Right kidney (tissue), 9 donors: ENCODE results near the gene GTF3C2.

Source experiments
- DNase-seq: peaks from one replicate; pipeline ENCODE4 v3.0.0-alpha.2; 2016
- long read RNA-seq, 8 donors: transcript quantifications; one replicate each; lab custom pipeline, GENCODE V29; 2026

Gene GTF3C2, protein sequence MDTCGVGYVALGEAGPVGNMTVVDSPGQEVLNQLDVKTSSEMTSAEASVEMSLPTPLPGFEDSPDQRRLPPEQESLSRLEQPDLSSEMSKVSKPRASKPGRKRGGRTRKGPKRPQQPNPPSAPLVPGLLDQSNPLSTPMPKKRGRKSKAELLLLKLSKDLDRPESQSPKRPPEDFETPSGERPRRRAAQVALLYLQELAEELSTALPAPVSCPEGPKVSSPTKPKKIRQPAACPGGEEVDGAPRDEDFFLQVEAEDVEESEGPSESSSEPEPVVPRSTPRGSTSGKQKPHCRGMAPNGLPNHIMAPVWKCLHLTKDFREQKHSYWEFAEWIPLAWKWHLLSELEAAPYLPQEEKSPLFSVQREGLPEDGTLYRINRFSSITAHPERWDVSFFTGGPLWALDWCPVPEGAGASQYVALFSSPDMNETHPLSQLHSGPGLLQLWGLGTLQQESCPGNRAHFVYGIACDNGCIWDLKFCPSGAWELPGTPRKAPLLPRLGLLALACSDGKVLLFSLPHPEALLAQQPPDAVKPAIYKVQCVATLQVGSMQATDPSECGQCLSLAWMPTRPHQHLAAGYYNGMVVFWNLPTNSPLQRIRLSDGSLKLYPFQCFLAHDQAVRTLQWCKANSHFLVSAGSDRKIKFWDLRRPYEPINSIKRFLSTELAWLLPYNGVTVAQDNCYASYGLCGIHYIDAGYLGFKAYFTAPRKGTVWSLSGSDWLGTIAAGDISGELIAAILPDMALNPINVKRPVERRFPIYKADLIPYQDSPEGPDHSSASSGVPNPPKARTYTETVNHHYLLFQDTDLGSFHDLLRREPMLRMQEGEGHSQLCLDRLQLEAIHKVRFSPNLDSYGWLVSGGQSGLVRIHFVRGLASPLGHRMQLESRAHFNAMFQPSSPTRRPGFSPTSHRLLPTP
- long read RNA-seq, donor 1, partial matches to known transcripts, result 0 of 5 reads
- long read RNA-seq, donor 1, other reads (novel, unspliced or antisense), result 0 of 5 reads
- long read RNA-seq, donor 2, partial matches to known transcripts, result 0 of 2 reads
- long read RNA-seq, donor 2, other reads (novel, unspliced or antisense), result 0 of 2 reads
- long read RNA-seq, donor 3, partial matches to known transcripts, result 0 of 4 reads
- long read RNA-seq, donor 3, other reads (novel, unspliced or antisense), result 0 of 4 reads
- long read RNA-seq, donor 4, partial matches to known transcripts, result 0 of 3 reads
- long read RNA-seq, donor 4, other reads (novel, unspliced or antisense), result 0 of 3 reads
- long read RNA-seq, donor 5, partial matches to known transcripts, result 0 of 4 reads
- long read RNA-seq, donor 5, other reads (novel, unspliced or antisense), result 0 of 4 reads
- long read RNA-seq, donor 6, partial matches to known transcripts, result 11 of 11 reads
- long read RNA-seq, donor 6, other reads (novel, unspliced or antisense), result 0 of 11 reads
- long read RNA-seq, donor 7, partial matches to known transcripts, result 0 of 2 reads
- long read RNA-seq, donor 7, other reads (novel, unspliced or antisense), result 0 of 2 reads
- long read RNA-seq, donor 8, partial matches to known transcripts, result 0 of 1 reads
- long read RNA-seq, donor 8, other reads (novel, unspliced or antisense), result 0 of 1 reads

DNA sequence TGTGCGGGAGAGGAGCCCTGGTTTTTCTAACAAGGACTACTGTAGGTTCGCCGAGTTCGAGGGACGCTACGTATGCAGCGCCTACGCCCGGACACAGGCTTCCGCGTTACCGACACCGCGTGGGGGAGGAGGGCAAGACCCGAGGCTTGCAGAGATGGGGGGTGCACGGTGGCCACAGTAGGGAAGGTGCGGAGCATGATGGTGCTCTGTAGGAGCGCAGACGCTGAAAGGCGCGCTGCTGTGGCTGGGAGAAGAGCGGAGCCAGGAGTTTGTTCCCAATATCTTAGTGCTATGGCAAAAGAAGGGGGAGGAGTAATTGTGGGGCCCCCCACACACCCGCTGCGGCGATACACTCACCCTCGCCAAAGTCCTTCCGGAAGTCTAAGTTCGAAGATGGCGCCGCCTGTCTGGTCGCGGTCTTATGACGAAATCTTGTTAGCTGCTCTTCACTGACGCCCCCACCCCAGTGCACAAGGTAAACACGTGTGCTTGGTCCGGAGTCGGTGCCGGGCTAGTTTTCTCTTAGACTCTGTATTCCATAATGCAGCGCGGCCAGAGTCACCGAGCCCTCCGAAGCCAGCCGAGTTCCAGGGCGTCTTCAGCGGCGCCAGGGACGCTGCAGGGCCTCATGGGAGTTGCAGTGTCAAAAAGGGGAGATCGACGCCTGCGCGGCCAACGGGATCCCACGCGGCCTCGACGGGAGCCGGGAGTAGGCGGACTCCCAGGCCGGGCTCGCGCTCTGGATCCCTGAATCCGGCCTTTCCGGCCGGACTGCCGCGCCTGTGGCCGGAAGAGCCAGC, at the start of gene GTF3C2:
Gene GTF3C2 (minus strand): TSS at position 383 of the 800 bp plus-strand sequence. CDS start 13,210 bp downstream, outside the sequence.
- DNase-seq, result peak; percentile 99

DNA sequence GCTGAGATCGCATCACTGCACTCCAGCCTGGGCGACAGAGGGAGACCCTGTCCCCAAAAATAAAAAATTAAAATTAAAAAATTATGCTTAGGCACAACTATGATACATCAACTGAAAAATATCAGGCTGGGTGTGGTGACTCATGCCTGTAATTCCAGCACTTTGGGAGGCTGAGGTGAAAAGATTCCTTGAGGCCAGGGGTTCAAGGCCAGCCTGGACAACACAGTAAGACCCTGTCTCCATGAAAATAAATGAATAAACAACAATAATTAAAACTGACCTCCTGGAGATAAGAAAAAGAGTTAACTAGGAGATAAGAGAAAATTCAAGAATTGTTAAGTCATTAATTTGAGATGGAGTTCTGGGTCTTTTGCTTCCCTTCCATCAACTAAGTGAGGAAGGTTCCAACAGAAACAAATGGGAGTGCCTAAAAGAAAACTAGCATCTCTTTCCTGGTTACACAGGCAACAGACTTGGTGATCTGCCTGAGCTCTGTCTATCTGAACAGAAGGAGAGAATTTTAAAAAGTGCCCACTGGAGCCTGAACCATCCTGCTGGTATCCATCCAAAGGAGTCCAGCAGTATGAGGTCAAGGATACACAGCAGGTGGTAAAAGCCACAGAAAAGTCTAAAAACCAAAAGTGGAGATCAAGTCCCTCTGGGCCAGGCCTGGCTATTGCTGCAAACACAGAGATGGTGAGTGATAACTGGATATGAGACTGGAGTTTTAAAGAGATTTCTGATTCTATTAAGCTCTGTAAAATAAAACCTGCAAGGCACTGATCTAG, 44.0 kb upstream of the GTF3C2 start:
- DNase-seq, result no peak

DNA sequence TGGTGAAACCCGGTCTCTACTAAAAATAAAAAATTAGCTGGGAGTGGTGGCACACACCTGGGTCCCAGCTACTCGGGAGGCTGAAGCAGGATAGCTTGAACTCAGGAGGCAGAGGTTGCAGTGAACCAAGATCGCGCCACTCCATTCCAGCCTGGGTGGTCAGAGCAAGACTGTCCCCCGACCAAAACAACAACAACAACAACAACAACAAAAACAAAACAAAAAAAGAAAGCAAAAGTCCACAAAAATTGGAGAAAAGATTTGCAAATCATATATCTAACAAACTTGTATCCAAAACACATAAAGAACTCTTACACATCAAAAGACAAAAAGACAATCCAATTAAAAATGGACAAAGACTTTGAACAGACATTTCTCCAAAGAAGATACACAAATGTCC, 42.4 kb upstream of the GTF3C2 start:
- DNase-seq, result no peak

DNA sequence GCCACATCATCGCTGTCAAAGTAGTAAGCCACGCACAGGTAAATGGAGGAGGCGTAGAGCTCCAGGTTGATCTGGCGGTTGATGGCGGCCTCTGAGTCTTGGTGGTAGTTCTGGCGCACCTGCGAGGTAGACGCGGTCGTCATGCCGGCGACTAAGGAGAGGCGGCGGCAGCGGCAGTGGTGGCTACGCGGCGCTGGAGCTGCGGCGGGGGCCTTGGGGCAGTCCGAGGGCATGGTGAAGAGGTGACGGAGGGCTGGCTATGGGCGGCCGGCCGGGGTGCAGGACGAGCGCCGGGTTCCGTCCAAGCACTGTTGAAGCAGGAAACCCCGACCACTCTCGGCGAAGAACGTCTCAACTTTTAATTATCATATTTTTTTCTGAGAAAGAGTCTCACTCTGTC, 36.7 kb upstream of the GTF3C2 start:
- no peak for DNase-seq

DNA sequence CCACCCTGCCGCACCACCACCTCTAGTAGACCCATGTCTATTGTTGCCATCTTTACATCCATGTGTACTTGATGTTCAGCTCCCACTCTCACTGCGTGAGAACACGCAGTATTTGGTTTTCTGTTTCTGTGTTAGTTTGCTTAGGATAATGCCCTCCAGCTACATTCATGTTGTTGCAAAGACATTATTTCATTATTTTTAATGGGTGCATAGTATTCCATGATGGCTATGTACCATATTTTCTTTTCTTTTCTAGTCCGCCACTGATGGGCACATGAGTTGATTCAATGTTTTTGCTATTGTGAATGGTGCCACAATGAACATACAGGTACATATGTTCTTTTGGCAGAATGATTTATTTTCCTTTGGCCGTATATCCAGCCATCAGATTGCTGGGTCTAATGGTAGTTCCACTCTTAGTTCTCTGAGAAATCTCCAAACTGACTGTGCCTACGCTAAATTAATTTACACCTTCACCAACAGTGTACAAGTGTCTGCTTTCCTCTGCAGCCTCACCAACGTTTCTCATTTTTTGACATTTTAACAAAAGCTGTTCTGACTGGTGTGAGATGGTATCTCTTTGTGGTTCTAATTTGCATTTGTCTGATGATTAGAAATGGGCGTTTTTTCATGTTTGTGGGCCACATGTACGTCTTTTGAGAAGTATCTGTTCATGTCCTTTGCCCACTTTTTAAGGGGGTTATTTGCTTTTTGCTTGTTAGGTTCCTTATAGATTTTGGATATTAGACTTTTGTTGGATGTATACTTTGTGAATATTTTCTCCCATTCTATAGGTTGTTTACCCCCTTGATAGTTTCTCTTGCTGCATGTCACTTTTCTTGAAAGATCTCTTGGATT, 34.5 kb upstream of the GTF3C2 start:
- DNase-seq, result no peak

DNA sequence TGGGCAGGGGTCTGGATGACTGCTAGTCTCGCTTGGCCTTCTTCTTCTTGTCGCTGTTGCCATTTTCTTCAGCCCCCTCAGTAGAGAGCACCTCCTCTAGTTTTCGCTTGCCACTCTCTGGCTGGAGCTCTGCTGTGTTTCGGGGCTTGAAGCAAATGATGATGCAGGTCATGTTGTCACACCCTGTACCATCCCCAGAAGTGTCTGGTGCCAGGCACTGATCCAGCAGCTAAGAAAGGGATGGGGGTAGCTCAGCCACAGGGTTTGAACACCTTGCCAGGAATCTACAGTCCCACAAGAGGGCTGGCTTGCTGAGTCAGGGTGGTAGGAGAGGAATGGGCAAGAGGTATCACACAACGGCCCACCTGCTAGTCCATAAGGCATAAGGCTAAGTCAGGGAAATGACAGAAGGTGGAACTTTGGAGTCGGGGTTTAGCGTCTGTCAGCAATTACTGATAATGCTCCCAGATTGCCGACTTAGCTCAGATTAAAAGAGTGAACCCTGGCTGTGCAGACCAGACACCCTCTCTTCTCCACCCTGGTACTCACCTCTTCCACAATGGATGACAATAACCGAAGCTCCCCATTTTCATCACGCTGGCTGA, 25.1 kb upstream of the GTF3C2 start:
- DNase-seq, result no peak

DNA sequence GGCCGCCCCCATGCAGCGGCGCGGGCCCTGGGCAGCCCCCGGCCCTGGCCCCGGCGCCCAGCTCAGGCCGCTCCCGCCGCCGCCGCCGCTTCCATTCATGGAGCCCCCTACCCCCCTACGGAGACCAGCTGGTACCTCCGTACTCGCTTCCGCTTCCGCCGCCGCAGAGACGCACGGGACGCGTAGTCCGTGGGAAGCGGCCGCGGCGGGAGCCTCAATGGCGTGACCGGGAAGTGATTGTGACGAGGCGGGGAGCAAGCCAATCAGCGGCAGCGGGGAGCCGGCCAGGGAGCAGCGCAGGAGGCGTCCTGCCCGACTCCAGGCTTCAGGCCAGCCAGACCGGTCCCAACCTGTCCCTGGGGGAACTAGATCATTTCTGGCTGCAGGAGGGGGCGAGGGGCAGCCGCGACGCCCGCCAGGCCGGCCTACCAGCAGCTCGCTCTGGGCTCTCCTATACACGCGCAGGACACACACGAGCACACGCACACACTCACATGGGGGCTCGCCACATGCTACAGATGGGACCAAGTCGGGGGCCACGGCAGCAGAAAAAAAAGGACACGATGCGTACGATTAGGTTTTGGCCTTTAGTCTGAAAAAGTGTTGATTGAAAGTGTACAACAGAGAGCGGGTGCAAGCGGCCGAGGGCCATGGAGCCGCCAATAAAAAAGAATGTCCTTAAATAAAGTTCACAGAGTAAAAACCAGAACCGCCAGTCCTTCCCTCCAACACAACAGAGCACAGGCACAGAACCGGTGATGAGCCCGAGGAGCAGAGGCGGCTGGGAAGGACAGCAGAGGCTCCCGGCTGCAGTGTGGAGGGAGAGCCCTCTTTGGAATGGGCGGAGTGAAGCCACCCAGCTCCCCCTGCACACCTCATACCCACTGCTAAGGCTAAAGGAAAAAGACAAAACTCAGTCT, 24.3 kb upstream of the GTF3C2 start, which contains the start of gene ZNF513:
Gene ZNF513 (minus strand): TSS at position 109 of the 920 bp plus-strand sequence. CDS start 208 bp downstream, outside the sequence.
- peak; percentile 82 for DNase-seq

DNA sequence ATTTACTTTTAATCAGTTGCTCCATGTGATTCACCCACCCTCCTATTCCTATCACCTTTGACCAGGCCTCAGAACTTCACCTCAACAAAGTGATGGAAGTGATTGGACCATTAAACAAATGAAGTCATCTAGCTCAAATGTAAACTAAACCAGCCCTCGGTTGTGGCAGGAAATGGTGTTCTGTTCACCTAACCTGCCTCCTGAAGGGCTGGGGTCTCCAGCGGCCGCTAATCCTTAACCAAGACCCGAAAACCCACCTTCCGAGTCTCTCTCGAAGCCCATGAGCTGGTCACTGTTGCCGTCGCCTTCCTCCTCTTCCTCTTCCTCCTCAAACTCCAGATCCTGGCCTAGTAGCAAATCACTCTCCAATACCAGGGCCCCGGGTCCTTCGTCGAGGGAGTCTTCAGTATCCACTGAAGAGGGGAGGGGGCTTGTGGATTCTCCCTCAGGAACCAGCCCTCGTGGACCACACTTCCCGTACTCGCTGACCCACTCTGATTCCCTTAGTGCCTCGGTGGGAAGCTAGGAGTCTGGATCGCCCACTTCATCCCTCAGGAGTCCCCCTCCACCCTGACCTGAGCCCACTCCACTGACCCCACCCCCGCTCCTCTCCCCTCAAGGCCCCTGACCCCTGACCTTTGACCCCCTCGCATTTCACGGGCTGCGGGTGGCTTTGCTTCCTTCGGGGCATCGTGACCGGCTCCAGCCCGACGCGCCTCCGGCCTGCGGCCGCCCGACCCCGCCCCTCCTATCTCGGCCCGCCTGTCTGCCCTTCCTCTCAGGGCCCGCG, 23.5 kb upstream of the GTF3C2 start:
- DNase-seq, result peak; percentile 60

DNA sequence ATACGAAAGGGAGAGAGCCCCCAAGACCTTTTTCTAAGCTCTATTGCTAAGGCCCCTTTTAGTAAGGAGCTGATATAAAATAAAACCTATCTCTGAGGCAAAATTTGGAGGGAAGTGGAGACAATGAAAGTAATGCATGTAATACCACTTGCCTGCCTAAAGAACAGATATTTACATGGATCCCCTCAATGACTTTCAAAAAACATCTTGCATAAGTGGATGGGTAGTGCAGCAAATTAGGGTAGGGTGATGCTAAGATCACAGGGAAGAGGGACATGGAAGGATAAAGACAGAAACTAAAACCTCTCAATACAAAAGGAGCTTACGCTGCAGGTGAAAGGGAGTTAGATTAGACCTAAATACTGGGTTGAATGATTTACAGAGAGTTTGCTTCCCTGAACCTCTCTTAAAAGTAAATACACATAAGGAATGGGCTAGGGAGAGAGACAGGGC, 22.8 kb upstream of the GTF3C2 start:
- DNase-seq, result no peak

DNA sequence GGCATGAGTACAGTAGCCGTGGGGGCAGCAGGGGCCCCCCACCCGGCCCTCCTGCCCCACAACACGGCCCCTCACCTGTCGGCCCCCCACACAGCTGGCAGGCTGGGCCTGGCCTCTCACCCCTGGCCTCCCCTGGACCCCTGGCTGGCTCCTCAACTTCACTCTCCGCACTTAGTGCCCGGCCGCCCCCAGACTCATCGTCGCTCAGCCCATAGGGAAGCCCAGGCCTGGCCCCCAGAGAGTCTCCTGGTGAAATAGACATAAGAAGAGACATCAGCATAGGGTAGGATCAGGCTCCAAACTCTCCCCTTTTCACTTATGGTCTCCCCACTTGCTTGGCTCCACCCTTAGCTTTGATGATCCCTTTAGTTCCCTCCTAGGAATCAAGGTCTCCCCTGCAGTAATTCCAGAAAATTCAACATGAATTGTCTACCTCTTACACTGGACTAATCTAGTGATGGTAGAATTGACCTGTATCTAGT, 22.3 kb upstream of the GTF3C2 start:
- DNase-seq, result peak; percentile 12

DNA sequence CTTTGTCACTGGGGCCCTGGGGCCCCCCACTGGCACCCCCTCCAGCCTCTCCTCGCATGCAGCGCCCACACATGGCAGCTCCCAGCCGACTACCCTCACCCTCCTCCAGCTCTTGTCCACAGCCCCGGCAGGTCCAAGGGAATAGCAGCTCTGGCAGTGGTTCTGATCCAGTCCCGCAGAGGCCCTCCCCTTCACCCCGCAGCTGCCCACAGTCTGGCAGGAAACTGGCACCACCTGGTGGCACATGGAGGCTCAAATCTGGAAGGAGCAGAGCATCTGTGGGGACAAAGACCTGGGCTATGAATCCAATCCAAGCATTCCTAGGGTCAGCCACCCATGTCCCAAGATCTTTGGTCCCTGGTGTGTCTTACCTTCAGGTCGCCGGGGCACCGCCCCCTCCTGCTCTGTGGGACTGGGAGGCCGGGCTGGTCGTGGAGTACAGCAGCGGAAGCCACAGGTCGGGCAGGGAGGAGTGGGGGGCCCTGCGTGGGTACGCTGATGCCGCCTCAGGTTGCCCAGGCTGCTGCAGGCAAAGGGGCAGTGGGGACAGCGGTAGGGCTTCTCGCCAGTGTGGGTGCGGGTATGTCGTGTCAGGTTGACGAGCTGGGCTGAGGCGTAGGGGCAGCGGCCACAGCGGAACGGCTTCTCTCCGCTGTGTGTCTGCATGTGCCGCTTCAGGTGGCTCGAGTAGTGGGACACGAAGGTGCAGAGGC, 21.7 kb upstream of the GTF3C2 start:
- DNase-seq, result peak; percentile 40

DNA sequence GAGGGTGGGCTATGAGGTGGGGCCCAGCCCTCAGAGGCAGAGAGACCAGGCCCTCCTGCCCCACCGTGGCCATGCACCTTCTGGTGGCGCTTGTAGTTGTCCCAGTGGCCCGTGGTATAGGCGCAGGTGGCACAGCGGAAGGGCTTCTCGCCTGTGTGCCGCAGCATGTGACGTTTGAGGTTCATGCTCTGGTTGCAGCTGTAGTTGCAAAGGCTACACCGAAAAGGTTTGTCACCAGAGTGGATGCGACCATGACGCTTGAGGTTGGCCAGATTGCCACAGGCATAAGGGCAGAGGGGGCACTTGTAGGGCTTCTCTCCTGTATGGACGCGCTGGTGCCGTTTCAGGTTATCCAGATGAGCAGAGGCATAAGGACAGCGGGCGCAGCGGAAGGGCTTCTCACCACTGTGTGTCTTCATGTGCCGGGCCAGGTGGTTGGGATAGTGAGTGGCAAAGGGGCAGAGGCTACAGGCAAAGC, 21.1 kb upstream of the GTF3C2 start:
- DNase-seq, result no peak

DNA sequence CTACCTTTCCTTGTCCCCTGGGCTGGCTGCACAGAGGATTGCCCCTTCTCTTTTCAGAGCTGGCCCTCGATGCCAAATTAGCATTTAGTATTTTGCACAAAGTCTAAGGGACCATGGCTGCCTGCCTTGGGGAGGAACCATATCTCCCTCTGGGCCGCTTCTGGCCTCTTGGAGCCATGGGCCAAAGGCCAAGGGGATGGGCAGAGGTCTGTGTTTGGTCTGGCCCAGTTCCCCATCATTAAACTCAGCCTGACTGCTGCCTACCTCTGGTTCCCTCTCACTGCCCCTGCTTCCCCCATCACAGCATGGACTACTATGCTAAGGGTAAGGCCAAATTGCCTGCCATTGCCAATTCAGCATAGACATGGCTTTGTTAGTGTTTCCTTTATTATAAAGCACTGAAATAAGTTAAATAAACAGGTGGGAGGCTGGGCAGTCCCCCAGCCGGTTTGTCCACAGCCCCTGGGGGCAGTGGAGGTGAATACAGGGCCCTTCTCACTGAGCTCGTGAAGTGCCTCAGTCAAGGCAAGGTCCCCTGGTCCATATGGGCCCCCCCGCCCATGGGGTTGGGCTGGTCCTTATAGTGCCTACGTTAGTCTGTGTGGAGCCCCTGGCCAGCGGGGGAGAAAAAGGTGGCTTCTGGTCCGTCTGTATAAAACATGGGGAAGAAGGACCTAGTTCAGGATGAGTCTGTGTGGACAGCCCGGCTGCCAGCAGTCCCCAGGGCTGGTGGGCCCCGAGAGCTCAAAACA, 20.5 kb upstream of the GTF3C2 start:
- DNase-seq, result no peak

DNA sequence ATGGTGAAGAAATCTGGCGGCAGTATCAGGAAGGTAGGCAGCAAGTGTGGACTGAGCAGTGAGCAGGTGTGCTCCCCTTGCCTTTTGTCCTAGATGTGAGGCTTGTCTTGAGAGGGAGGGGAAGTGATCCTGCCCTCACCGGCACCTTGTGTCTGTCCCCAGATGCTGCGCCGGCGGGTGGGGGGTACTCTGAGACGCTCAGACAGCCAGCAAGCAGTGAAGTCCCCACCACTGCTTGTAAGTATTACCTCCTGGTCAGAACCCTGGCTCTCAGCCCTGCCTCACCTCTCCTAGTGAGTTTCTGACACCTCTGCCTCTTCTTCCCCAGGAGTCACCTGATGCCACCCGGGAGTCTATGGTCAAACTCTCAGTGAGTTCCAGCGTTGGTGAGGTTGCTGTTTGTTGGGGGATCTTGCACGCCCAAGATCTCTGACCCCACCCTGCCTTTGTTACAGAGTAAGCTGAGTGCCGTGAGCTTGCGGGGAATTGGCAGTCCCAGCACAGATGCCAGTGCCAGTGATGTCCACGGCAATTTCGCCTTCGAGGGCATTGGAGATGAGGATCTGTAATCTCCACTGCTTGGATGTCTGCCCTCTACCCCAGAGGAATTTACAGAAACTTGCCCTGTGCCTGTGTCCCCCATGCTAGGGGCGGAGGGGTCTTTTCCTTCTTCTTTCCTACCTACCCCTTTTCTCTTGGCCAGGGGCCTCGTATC, 19.7 kb upstream of the GTF3C2 start:
- DNase-seq, result no peak
